HEK293 (cell line): ENCODE measurements around the gene PSTPIP2.

Experiments used
- CTCF ChIP-seq: fragments of 450-650 bp; formaldehyde crosslinking; IDR thresholded peaks from 2 replicates; pipeline ENCODE4 v1.5.1; 2016; ENCODE audit warnings: missing biosample characterization, missing genetic modification characterization
- HOXA7 ChIP-seq: sonication (generic); formaldehyde crosslinking; IDR thresholded peaks from 2 replicates; pipeline ENCODE4 v1.8.1; 2022; ENCODE audit warnings: missing genetic modification reagents, borderline replicate concordance
- MYNN ChIP-seq: fragments of 450-650 bp; formaldehyde crosslinking; IDR thresholded peaks from 2 replicates; pipeline ENCODE4 v1.5.1; 2016; ENCODE audit warnings: missing biosample characterization, missing genetic modification characterization, borderline replicate concordance
- PRDM10 ChIP-seq: fragments of 450-650 bp; formaldehyde crosslinking; IDR thresholded peaks from 2 replicates; pipeline ENCODE4 v1.5.1; 2016; ENCODE audit warnings: missing biosample characterization, missing genetic modification characterization
- ZBTB44 ChIP-seq: fragments of 450-650 bp; IDR thresholded peaks from 2 replicates; pipeline ENCODE4 v1.5.1; 2018; ENCODE audit warnings: missing biosample characterization, mild to moderate bottlenecking, missing genetic modification characterization
- ZNF48 ChIP-seq: fragments of 450-650 bp; formaldehyde crosslinking; IDR thresholded peaks from 2 replicates; pipeline ENCODE4 v1.5.1; 2016; ENCODE audit warnings: missing biosample characterization, missing genetic modification characterization
- ZNF514 ChIP-seq: fragments of 450-650 bp; formaldehyde crosslinking; IDR thresholded peaks from 2 replicates; pipeline ENCODE4 v1.5.1; 2016; ENCODE audit warnings: missing biosample characterization, missing genetic modification characterization
- ZNF830 ChIP-seq: fragments of 450-650 bp; IDR thresholded peaks from 2 replicates; pipeline ENCODE4 v1.5.0; 2018; ENCODE audit warnings: missing biosample characterization, missing genetic modification characterization, low read depth, mild to moderate bottlenecking, moderate library complexity
- ZSCAN18 ChIP-seq: fragments of 450-650 bp; formaldehyde crosslinking; IDR thresholded peaks from 2 replicates; pipeline ENCODE4 v1.5.1; 2016; ENCODE audit warnings: missing biosample characterization, missing genetic modification characterization

GRCh38 chr18:45935591-45936335 is 136.3 kb downstream of the PSTPIP2 start:
- TF ChIP-seq ZNF514 (tag by site-specific recombination) = no peak
- no peak for TF ChIP-seq ZSCAN18 (tag by site-specific recombination)
- TF ChIP-seq CTCF = no peak
- TF ChIP-seq HOXA7 (CRISPR knock-in tag) = no peak
- TF ChIP-seq MYNN = no peak
- no peak for TF ChIP-seq ZNF830
- TF ChIP-seq ZNF48 (tag by site-specific recombination) = no peak
- TF ChIP-seq PRDM10 (tag by site-specific recombination) = no peak
- no peak for TF ChIP-seq ZBTB44 (tag by site-specific recombination)
